A673 (cell line): ENCODE results near the gene EGR4. TPM values are rescaled to one million over a fixed set of nuclear protein-coding genes. Genes with fewer than 3 reads are reported as not detected.

Source experiments
- BruUV-seq: library from RNA; stranded (reverse); fragments of 400-500 nt; replicated peaks from 2 replicates; lab custom pipeline; 2021; lab: Mats Ljungman, UMichigan
- CTCF ChIA-PET: fragments of 300-600 bp; sonication (Branson Sonifier 250); formaldehyde crosslinking; loops from one replicate; lab custom pipeline; 2022; ENCODE audit warnings: antibody characterized with exemption; lab: Charles Lee
- POLR2A ChIA-PET: fragments of 300-600 bp; sonication (Branson Sonifier 250); formaldehyde crosslinking; loops from one replicate; lab custom pipeline; 2022; ENCODE audit warnings: antibody characterized with exemption; ENCODE audit not compliant: low non-redundant PET; lab: Charles Lee
- DNase-seq: peaks from one replicate; pipeline ENCODE4 v3.0.0-alpha.2; 2015; ENCODE audit warnings: low spot score
- H3K27ac ChIP-seq: fragments of 200-600 bp; sonication (generic); 2 replicates; pipeline ENCODE4 v1.5.1; 2016; ENCODE audit warnings: mixed run types, low read depth, mild to moderate bottlenecking, mixed read lengths, antibody characterized with exemption, low read length; ENCODE audit not compliant: poor library complexity, severe bottlenecking
- H3K27me3 ChIP-seq: fragments of 200-600 bp; sonication (generic); replicated peaks from 2 replicates; pipeline ENCODE4 v1.6.1; 2017; ENCODE audit warnings: mixed run types, low read depth, mild to moderate bottlenecking, mixed read lengths, antibody characterized with exemption, low read length; ENCODE audit not compliant: insufficient read depth, poor library complexity
- H3K36me3 ChIP-seq: fragments of 200-600 bp; sonication (generic); 2 replicates; pipeline ENCODE4 v1.6.1; 2016; ENCODE audit warnings: mixed run types, mild to moderate bottlenecking, mixed read lengths, antibody characterized with exemption, low read length; ENCODE audit not compliant: insufficient read depth, poor library complexity, severe bottlenecking
- H3K4me1 ChIP-seq: fragments of 200-600 bp; sonication (generic); 2 replicates; pipeline ENCODE4 v1.6.1; 2017; ENCODE audit warnings: mixed run types, mild to moderate bottlenecking, mixed read lengths, antibody characterized with exemption, low read length; ENCODE audit not compliant: insufficient read depth, poor library complexity, severe bottlenecking
- H3K4me3 ChIP-seq: fragments of 200-600 bp; sonication (generic); 2 replicates; pipeline ENCODE4 v1.5.1; 2016; ENCODE audit warnings: low read depth, mixed run types, mild to moderate bottlenecking, mixed read lengths, low read length; ENCODE audit not compliant: poor library complexity, severe bottlenecking
- H3K9me3 ChIP-seq: fragments of 200-600 bp; sonication (generic); 2 replicates; pipeline ENCODE4 v1.6.1; 2016; ENCODE audit warnings: mixed run types, low read depth, mild to moderate bottlenecking, mixed read lengths, antibody characterized with exemption, low read length; ENCODE audit not compliant: poor library complexity, severe bottlenecking
- CTCF ChIP-seq: fragments of 300-800, 200-600 bp; sonication (generic); conservative IDR thresholded peaks from 2 replicates; pipeline ENCODE4 v1.5.1; 2017; ENCODE audit warnings: low read depth, mild to moderate bottlenecking, antibody characterized with exemption, low read length, moderate library complexity, mixed read lengths
- EZH2 ChIP-seq: fragments of 200-600 bp; sonication (generic); IDR thresholded peaks from 2 replicates; pipeline ENCODE4 v1.6.1; 2017; ENCODE audit warnings: borderline replicate concordance, low read depth, mild to moderate bottlenecking, mixed read lengths, antibody characterized with exemption, low read length; ENCODE audit not compliant: poor library complexity, severe bottlenecking
- intact Hi-C: fragments of 100-400 bp; cut with micrococcal nuclease; formaldehyde crosslinking; loops from one replicate; pipeline ENCODE4 v1.10.0; 2022; ENCODE audit not compliant: unreplicated experiment
- total RNA-seq: library from RNA; stranded (reverse); gene quantifications from 2 replicates; pipeline ENCODE4 v1.2.3, GENCODE V29; 2021

EGR4 gene
- total RNA-seq, 1 experiment from 2014 or later = 1.9 TPM

- BruUV-seq = no TSS peak
- intact Hi-C loops = no loop called here
Measured at GRCh38 chr2:73333564-73333963, 40.2 kb upstream of the EGR4 start.

GRCh38 chr2:73324126-73324725 is 30.9 kb upstream of the EGR4 start:
- H3K36me3 ChIP-seq = no peaks in the 10 kb centered on the region
- TF ChIP-seq CTCF = no peak
- BruUV-seq = no TSS peak
- ChIA-PET CTCF (no interaction called here), POLR2A (no interaction called here)
- no peak for DNase-seq
- intact Hi-C loops = no loop called here
- H3K27me3 ChIP-seq = no peaks in the 10 kb centered on the region
- no peaks in the 10 kb centered on the region for H3K4me1 ChIP-seq
- H3K9me3 ChIP-seq = no peaks in the 10 kb centered on the region
- H3K4me3 ChIP-seq = no peak overlapping the region
- H3K27ac ChIP-seq = no peak overlapping the region

More at GRCh38 chr2:73333564-73333963, 40.2 kb upstream of the EGR4 start:
- no peak overlapping the region for H3K4me3 ChIP-seq
- H3K27me3 ChIP-seq = no peaks in the 10 kb centered on the region
- no peaks in the 10 kb centered on the region for H3K36me3 ChIP-seq
- CTCF ChIA-PET = no interaction called here
- POLR2A ChIA-PET = no interaction called here
- no peak for TF ChIP-seq CTCF
- TF ChIP-seq EZH2 = no peak
- peaks cover 10% of the 10 kb centered on the region for H3K9me3 ChIP-seq
- no peak overlapping the region for H3K27ac ChIP-seq
- H3K4me1 ChIP-seq = peaks cover 5% of the 10 kb centered on the region
- no peak for DNase-seq

- DNase-seq = no peak
- no peaks in the 10 kb centered on the region for H3K36me3 ChIP-seq
- H3K27ac ChIP-seq = no peak overlapping the region
- no peaks in the 10 kb centered on the region for H3K4me1 ChIP-seq
- H3K9me3 ChIP-seq = no peaks in the 10 kb centered on the region
- no TSS peak for BruUV-seq
- intact Hi-C loops = no loop called here
- POLR2A ChIA-PET = no interaction called here
- TF ChIP-seq CTCF = no peak
- no peak for TF ChIP-seq EZH2
- no peaks in the 10 kb centered on the region for H3K27me3 ChIP-seq
- no peak overlapping the region for H3K4me3 ChIP-seq
- CTCF ChIA-PET = no interaction called here
Measured at GRCh38 chr2:73323551-73323950, 30.2 kb upstream of the EGR4 start.
